ENCODE measurements around the gene AP2A2. TPM values are rescaled to one million over a fixed set of nuclear protein-coding genes. Genes with fewer than 3 reads are reported as not detected.

Gene AP2A2
- total RNA-seq, 3 donors from 2014 or later: 44.6 to 112 (median 54.7) TPM

DNA sequence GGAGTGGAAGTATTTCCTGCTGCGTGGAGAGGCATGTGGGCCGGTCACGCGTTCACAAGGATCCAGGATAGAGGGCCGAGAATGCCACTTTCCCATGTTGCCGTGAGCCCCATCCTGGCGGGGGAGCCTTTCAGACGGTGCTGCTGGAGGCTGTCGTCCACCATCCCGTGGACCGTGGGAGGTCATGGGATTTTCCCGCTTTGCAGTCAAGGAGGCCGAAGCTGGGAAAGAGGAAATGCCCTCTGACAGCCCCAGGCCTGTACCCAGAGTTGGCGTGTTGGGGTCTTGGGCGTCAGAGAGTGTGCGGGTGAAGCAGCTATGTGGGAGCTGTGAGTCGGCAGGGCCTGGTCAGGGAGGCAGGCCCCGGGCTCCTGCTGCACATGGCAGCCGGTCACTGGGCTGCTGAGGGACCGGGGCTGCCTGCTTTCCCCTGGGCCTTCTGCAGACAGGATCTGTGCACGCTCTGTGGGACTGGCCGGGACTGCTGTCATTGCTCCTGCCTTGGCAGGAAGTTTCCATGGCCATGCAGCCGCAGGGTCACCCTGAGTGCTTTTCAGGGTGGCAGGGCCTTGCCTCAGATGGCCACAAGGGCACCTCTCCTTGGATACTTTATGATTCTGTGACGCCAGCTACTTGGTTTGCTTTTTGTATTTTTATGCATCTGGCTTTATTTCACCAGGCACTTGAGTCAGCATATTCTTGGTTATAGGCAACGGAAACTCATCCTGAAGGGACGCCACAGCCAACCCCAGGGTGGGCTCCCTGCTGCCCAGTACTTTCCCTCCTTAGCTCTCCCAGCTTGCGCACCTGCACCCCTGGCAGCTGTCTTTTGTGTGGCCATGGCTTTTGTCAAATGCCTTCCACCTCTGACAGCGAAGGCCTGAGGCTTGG lies 52.4 kb downstream of the AP2A2 start:
- no peak for TF ChIP-seq CTCF (IDR thresholded peaks at IDR 0.05)
- TF ChIP-seq POLR2AphosphoS5 (IDR thresholded peaks at IDR 0.05): no peak
- TF ChIP-seq POLR2A (IDR thresholded peaks at IDR 0.05): no peak
- H3K27ac ChIP-seq: no peak overlapping the region
- H3K4me3 ChIP-seq: no peak overlapping the region
- intact Hi-C loops (cut with DNase I; ENCODE audit: low total_unique reads): no loop called here
- no peaks in the 10 kb centered on the region for H3K27me3 ChIP-seq
- peaks cover 0 to 11% of the 10 kb centered on the region in 2 donors for H3K4me1 ChIP-seq
- peaks cover 6% of the 10 kb centered on the region for H3K36me3 ChIP-seq
- no peak for DNase-seq (ENCODE audit: low spot score in 2 of 2)
- H3K9me3 ChIP-seq: no peaks in the 10 kb centered on the region

DNA sequence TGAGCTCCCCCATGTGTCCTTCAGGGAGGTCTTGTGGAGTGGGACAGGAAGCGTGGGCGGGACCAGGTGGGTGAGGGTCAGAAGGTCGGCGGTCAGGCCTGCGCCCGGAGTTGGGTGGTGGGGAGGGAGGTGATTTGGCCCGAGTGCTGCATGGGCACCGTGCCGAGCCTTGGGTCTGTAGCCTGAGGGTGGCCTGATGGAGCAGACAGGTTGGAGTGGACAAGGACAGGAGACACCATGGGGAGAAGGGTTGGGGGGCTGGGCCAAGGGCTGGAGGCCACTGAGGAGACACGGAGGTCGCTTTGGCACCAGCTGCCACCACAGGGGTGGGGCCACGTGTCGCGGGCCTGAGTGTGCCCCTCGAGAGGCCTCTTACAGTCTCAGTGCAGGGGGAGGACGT lies 53.1 kb downstream of the AP2A2 start:
- Histone ChIP-seq H3K4me3 (no peak overlapping the region), H3K9me3 (no peaks in the 10 kb centered on the region), H3K27ac (no peak overlapping the region), H3K36me3 (peaks cover 6% of the 10 kb centered on the region), H3K27me3 (no peaks in the 10 kb centered on the region), H3K4me1 (peaks cover 0 to 11% of the 10 kb centered on the region in 2 donors)
- no peak for TF ChIP-seq POLR2A (IDR thresholded peaks at IDR 0.05)
- no peak for TF ChIP-seq CTCF (IDR thresholded peaks at IDR 0.05)
- TF ChIP-seq POLR2AphosphoS5 (IDR thresholded peaks at IDR 0.05): no peak
- DNase-seq (ENCODE audit: low spot score in 2 of 2): no peak
- intact Hi-C loops (cut with DNase I; ENCODE audit: low total_unique reads): no loop called here

DNA sequence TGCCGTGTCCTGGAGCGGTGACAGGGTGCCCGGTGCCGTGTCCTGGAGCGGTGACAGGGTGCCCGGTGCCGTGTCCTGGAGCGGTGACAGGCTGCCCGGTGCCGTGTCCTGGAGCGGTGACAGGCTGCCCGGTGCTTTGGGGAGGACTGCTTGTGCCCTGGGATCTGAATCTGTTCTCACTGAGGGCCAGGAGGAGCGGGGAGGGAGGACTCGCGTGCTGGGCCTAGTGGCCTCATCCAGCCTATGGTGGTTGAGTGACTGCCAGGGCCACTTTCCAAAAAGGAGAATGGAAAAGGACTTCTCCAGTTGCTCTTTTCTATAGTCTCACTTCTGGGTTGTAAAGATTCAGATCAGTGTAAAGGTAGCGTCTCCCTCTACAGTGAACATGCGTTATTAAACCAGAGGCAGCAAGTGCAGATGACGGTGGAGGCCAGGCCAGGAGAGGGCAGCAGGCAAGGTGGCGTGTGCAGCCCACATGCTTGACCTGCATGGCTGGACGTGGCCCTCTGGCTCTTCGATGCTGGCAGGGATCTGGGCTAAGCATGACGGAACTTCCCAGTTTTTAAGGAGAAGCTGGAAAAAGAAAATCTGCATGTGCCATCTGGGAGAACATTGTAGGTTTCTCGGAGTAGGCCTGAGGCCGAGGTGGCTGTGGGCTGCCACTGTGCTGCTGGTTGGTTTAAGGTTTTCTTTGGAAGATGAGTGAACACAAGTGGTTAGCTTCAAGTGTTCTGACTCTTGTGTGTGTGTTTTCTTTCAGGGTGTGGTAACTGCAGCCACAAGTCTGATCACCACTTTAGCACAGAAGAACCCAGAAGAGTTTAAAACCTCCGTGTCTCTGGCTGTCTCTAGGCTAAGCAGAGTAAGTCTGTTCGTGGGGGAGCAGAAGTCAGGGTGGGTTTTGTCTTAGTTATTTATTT lies 55.0 kb downstream of the AP2A2 start:
- H3K4me1 ChIP-seq: peaks cover 0 to 11% of the 10 kb centered on the region in 2 donors
- no peaks in the 10 kb centered on the region for H3K9me3 ChIP-seq
- DNase-seq (ENCODE audit: low spot score in 2 of 2): no peak
- no peaks in the 10 kb centered on the region for H3K27me3 ChIP-seq
- no peak for TF ChIP-seq POLR2A (IDR thresholded peaks at IDR 0.05)
- no peak for TF ChIP-seq CTCF (IDR thresholded peaks at IDR 0.05)
- no peak for TF ChIP-seq POLR2AphosphoS5 (IDR thresholded peaks at IDR 0.05)
- H3K4me3 ChIP-seq: no peak overlapping the region
- peaks cover 6% of the 10 kb centered on the region for H3K36me3 ChIP-seq
- intact Hi-C loops (cut with DNase I; ENCODE audit: low total_unique reads): loop anchor here (10.0 kb wide), 1 partner anchor 116 kb away; no protein-coding TSS in a partner anchor
- H3K27ac ChIP-seq: no peak overlapping the region

DNA sequence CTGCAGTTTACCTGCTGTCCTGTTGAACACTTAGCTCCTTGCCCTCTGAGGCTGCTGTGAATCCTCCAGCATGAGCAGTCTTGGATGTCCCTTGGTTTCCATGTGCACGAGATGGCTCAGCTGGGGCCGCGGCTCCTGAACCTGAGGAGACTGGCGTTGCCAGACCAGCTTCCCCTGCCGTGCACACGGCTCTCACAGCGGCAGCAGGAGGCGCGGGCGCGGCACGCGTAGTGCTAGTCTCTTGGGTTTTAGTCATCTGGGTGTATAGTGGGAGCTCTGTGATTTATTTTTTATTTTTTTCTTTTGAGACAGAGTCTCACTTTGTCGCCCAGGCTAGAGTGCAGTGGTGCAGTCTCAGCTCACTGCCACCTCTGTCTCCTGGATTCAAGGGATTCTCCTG lies 56.1 kb downstream of the AP2A2 start:
- no peak for DNase-seq (ENCODE audit: low spot score in 2 of 2)
- no peaks in the 10 kb centered on the region for H3K9me3 ChIP-seq
- no peak overlapping the region for H3K4me3 ChIP-seq
- intact Hi-C loops (cut with DNase I; ENCODE audit: low total_unique reads): loop anchor here (10.0 kb wide), 1 partner anchor 117 kb away; no protein-coding TSS in a partner anchor
- peaks cover 6% of the 10 kb centered on the region for H3K36me3 ChIP-seq
- no peak for TF ChIP-seq POLR2A (IDR thresholded peaks at IDR 0.05)
- TF ChIP-seq POLR2AphosphoS5 (IDR thresholded peaks at IDR 0.05): no peak
- no peak for TF ChIP-seq CTCF (IDR thresholded peaks at IDR 0.05)
- no peaks in the 10 kb centered on the region for H3K27me3 ChIP-seq
- H3K4me1 ChIP-seq: peaks cover 0 to 3% of the 10 kb centered on the region in 2 donors
- H3K27ac ChIP-seq: no peak overlapping the region

Data from breast epithelium (tissue), 4 donors.